GM12891 (cell line): ENCODE data around the gene FAM131B.

Experiments
- PAX5 ChIP-seq: IDR thresholded peaks from 2 replicates; pipeline ENCODE4 v1.6.1; 2011; ENCODE audit warnings: low read length, moderate library complexity, mild to moderate bottlenecking; ENCODE audit not compliant: insufficient read depth, severe bottlenecking
- POLR2A ChIP-seq: IDR thresholded peaks from 2 replicates; pipeline ENCODE4 v1.6.1; 2011; ENCODE audit warnings: low read depth, low read length, control low read depth
- POLR2AphosphoS5 ChIP-seq: IDR thresholded peaks from 2 replicates; pipeline ENCODE4 v1.6.1; 2011; ENCODE audit warnings: low read depth, low read length, control low read depth
- POU2F2 ChIP-seq: IDR thresholded peaks from 2 replicates; pipeline ENCODE4 v1.6.1; 2011; ENCODE audit warnings: low read depth, mild to moderate bottlenecking, control low read depth, low read length, moderate library complexity
- SPI1 ChIP-seq: IDR thresholded peaks from 2 replicates; pipeline ENCODE4 v1.6.1; 2011; ENCODE audit warnings: low read depth, low read length, control low read depth
- TAF1 ChIP-seq: IDR thresholded peaks from 2 replicates; pipeline ENCODE4 v1.6.1; 2011; ENCODE audit warnings: low read depth, low read length, control low read depth

DNA sequence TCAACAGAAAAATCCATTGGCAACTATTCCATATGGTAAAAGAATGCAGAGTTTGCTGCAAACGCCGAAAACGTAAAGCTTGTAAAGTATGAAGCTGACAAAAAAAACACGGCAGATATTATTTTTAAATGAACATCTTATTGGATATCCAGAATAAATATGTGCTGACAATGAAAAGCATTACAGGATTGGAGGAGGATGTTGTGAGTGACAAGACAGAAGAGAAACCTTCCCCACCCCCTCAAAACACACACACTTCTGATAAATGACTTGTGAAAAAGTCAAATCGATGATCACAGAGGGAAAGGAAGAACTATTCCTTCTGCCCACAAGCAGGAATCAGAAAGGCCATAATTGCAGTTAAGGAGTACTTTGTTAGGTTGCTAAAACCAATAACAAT is 14.6 kb downstream of the FAM131B start:
- no peak for TF ChIP-seq POLR2AphosphoS5
- no peak for TF ChIP-seq POLR2A
- no peak for TF ChIP-seq TAF1
- TF ChIP-seq PAX5 = no peak
- TF ChIP-seq SPI1 = no peak
- no peak for TF ChIP-seq POU2F2
